AG04450 (cell line): ENCODE results near the gene NMNAT1. TPM values are rescaled to one million over a fixed set of nuclear protein-coding genes. Genes with fewer than 3 reads are reported as not detected.
"Not testable (repeated sequence)": the region's sequence is repeated elsewhere in the genome, so short reads cannot be mapped to it uniquely, and the experiment has no call there.

ENCODE experiments used
- CTCF ChIA-PET: fragments of 300-600, 350-600 bp; formaldehyde crosslinking; extraction: SDS; loops from one replicate; lab custom pipeline; 2022; ENCODE audit warnings: antibody characterized with exemption, inconsistent platforms; lab: Charles Lee
- POLR2A ChIA-PET: fragments of 350-600 bp; formaldehyde crosslinking; extraction: SDS; loops from one replicate; lab custom pipeline; 2021; ENCODE audit warnings: antibody characterized with exemption, inconsistent platforms; lab: Yijun Ruan, JAX
- DNase-seq: peaks from one replicate; pipeline ENCODE4 v3.0.0-alpha.2; 2011; ENCODE audit warnings: low read depth, low spot score
- H3K27ac ChIP-seq: one replicate; pipeline ENCODE4 v1.5.1; 2012; ENCODE audit warnings: low read depth, low read length, control low read depth
- H3K27me3 ChIP-seq: one replicate; pipeline ENCODE4 v1.6.0; 2012; ENCODE audit warnings: low read length; ENCODE audit not compliant: control insufficient read depth, insufficient read depth
- H3K4me3 ChIP-seq: 2 replicates; pipeline ENCODE4 v1.5.1; 2011; ENCODE audit warnings: mild to moderate bottlenecking, low read depth, low read length, control low read depth
- H3K9me3 ChIP-seq: 2 replicates; pipeline ENCODE4 v1.5.1; 2012; ENCODE audit warnings: low read length; ENCODE audit not compliant: control insufficient read depth, insufficient read depth
- CTCF ChIP-seq: IDR thresholded peaks from 2 replicates; pipeline ENCODE4 v1.5.1; 2011; ENCODE audit warnings: low read depth, low read length, control low read depth, inconsistent platforms
- polyA plus RNA-seq: library from polyadenylated mRNA; depleted of rRNA; stranded (reverse); fragments of >200 nt; gene quantifications from 2 replicates; pipeline ENCODE4 v1.2.3, GENCODE V29; 2011

Gene NMNAT1
- polyA plus RNA-seq, 1 experiment = 16.4 TPM

- TF ChIP-seq CTCF = no peak
- ChIA-PET CTCF (interaction anchor here (1.0 to 1.2 kb wide), 2 partner anchors 32 to 36 kb away, joined by 3 read pairs; no protein-coding TSS in a partner anchor), POLR2A (interaction anchor here (0.8 to 1.0 kb wide), 3 partner anchors 20 to 40 kb away, joined by 3 to 7 read pairs (median 4); partner anchors contain the start of genes LZIC and NMNAT1)
Observed at GRCh38 chr1:9910423-9911178, 32.7 kb upstream of the NMNAT1 start.

GRCh38 chr1:9912264-9912936 is 30.9 kb upstream of the NMNAT1 start:
- ChIA-PET POLR2A (no interaction called here), CTCF (interaction anchor here (1.5 kb wide), 1 partner anchor 30 kb away, joined by 5 read pairs; no protein-coding TSS in a partner anchor)
- Histone ChIP-seq H3K27me3 (peaks cover under 1% of the 10 kb centered on the region), H3K27ac (no peak overlapping the region), H3K9me3 (no peaks in the 10 kb centered on the region), H3K4me3 (no peak overlapping the region)
- DNase-seq = no peak
- TF ChIP-seq CTCF = no peak

More at GRCh38 chr1:9910423-9911178, 32.7 kb upstream of the NMNAT1 start:
- H3K27ac ChIP-seq = peak overlapping the region; percentile 78
- H3K27me3 ChIP-seq = no peaks in the 10 kb centered on the region
- H3K4me3 ChIP-seq = peak overlapping the region; percentile 76
- H3K9me3 ChIP-seq = no peaks in the 10 kb centered on the region
- DNase-seq = peak; percentile 98

GRCh38 chr1:9914610-9914937 is 28.7 kb upstream of the NMNAT1 start:
- Histone ChIP-seq H3K27ac (no peak overlapping the region), H3K4me3 (no peak overlapping the region), H3K27me3 (peaks cover 3% of the 10 kb centered on the region), H3K9me3 (no peaks in the 10 kb centered on the region)
- no peak for TF ChIP-seq CTCF
- ChIA-PET CTCF (interaction anchor here (0.5 to 1.0 kb wide), 2 partner anchors 38 to 40 kb away, joined by 3 to 6 read pairs; no protein-coding TSS in a partner anchor), POLR2A (interaction anchor here (0.6 kb wide), 1 partner anchor 127 kb away, joined by 4 read pairs; no protein-coding TSS in a partner anchor)
- DNase-seq = no peak

- POLR2A ChIA-PET = no interaction called here
- H3K4me3 ChIP-seq = no peak overlapping the region
- no peak for TF ChIP-seq CTCF
- no peak for DNase-seq
- CTCF ChIA-PET = interaction anchor here (0.6 to 1.5 kb wide), 3 partner anchors 32 to 41 kb away, joined by 4 to 7 read pairs (median 4); no protein-coding TSS in a partner anchor
- peaks cover 3% of the 10 kb centered on the region for H3K27me3 ChIP-seq
- no peaks in the 10 kb centered on the region for H3K9me3 ChIP-seq
- no peak overlapping the region for H3K27ac ChIP-seq
Observed at GRCh38 chr1:9916452-9916851, 26.8 kb upstream of the NMNAT1 start.

GRCh38 chr1:9917495-9917894 is 25.8 kb upstream of the NMNAT1 start:
- not testable (repeated sequence) for H3K4me3 ChIP-seq, H3K27me3 ChIP-seq, H3K27ac ChIP-seq, DNase-seq, H3K9me3 ChIP-seq
- ChIA-PET CTCF (interaction anchor here (0.9 to 1.5 kb wide), 2 partner anchors 40 to 43 kb away, joined by 3 to 4 read pairs; no protein-coding TSS in a partner anchor), POLR2A (interaction anchor here (0.6 kb wide), 1 partner anchor 65 kb away, joined by 5 read pairs; no protein-coding TSS in a partner anchor)
